Panc1 (cell line): ENCODE measurements around the gene LRRC31. TPM values are rescaled to one million over a fixed set of nuclear protein-coding genes. Genes with fewer than 3 reads are reported as not detected.

Experiments used
- ATAC-seq: fragments of 200-7000 bp; cut with Tn5 transposase; 2 replicates; pipeline ENCODE4 v1.9.1; 2020; ENCODE audit warnings: mild to moderate bottlenecking, moderate library complexity
- BruUV-seq: library from RNA; stranded (reverse); fragments of 400-500 nt; replicated peaks from 2 replicates; lab custom pipeline; 2021; lab: Mats Ljungman, UMichigan
- CTCF ChIA-PET: fragments of 300-600 bp; sonication (Branson Sonifier 250); formaldehyde crosslinking; loops from one replicate; lab custom pipeline; 2022; ENCODE audit warnings: antibody characterized with exemption; lab: Charles Lee
- POLR2A ChIA-PET: fragments of 300-600 bp; sonication (Branson Sonifier 250); formaldehyde crosslinking; loops from one replicate; lab custom pipeline; 2022; ENCODE audit warnings: antibody characterized with exemption; lab: Charles Lee
- DNase-seq: peaks from one replicate; pipeline ENCODE4 v3.0.0-alpha.2; 2010; ENCODE audit warnings: low read depth, low spot score
- H3K27ac ChIP-seq: 2 replicates; pipeline ENCODE4 v1.5.1; 2011; ENCODE audit warnings: mild to moderate bottlenecking, low read length, inconsistent platforms
- H3K27me3 ChIP-seq: fragments of 200-500 bp; sonication (Bioruptor generic); 2 replicates; pipeline ENCODE4 v1.6.0; 2014; ENCODE audit warnings: low read length, inconsistent platforms; ENCODE audit not compliant: control insufficient read depth, insufficient read depth
- H3K36me3 ChIP-seq: fragments of 200-500 bp; sonication (Bioruptor generic); 2 replicates; pipeline ENCODE4 v1.5.1; 2014; ENCODE audit warnings: inconsistent platforms, mild to moderate bottlenecking, low read length, moderate library complexity; ENCODE audit not compliant: control insufficient read depth, insufficient read depth
- H3K4me1 ChIP-seq: 2 replicates; pipeline ENCODE4 v1.5.1; 2011; ENCODE audit warnings: inconsistent platforms, mild to moderate bottlenecking, low read length, moderate library complexity; ENCODE audit not compliant: control insufficient read depth, insufficient read depth
- H3K4me3 ChIP-seq, 2 experiments: 2 replicates each; pipeline ENCODE4 v1.5.1; 2011 to 2012; ENCODE audit warnings: low read depth in 2 of 2, low read length in 2 of 2, mild to moderate bottlenecking in 2 of 2, inconsistent platforms in 1 of 2, moderate library complexity in 1 of 2
- H3K9me3 ChIP-seq: fragments of 200-500 bp; sonication (Bioruptor generic); 2 replicates; pipeline ENCODE4 v1.5.1; 2014; ENCODE audit warnings: low read depth, mild to moderate bottlenecking, inconsistent platforms, low read length, moderate library complexity; ENCODE audit not compliant: control insufficient read depth, insufficient read depth
- CTCF ChIP-seq: fragments of 450-650 bp; IDR thresholded peaks from 2 replicates; pipeline ENCODE4 v1.5.1; 2017; ENCODE audit warnings: mild to moderate bottlenecking
- POLR2AphosphoS5 ChIP-seq: IDR thresholded peaks from 2 replicates; pipeline ENCODE4 v1.6.1; 2012; ENCODE audit warnings: mild to moderate bottlenecking, low read depth, low read length, moderate library complexity
- SIN3A ChIP-seq: IDR thresholded peaks from 2 replicates; pipeline ENCODE4 v1.6.1; 2012; ENCODE audit warnings: low read depth, mild to moderate bottlenecking, low read length, moderate library complexity, borderline replicate concordance; ENCODE audit not compliant: insufficient read depth
- TCF7L2 ChIP-seq: IDR thresholded peaks from 2 replicates; pipeline ENCODE4 v1.6.1; 2011; ENCODE audit warnings: mild to moderate bottlenecking, low read depth, low read length, inconsistent platforms
- in situ Hi-C: cut with HindIII; loops from 2 replicates; pipeline ENCODE4 v1.10.0; 2016; ENCODE audit warnings: low sequenced_read_pairs, low pct_unique_long_range_greater_than_20kb
- intact Hi-C: fragments of 100-400 bp; cut with micrococcal nuclease; formaldehyde crosslinking; loops from one replicate; pipeline ENCODE4 v1.10.0; 2022; ENCODE audit not compliant: unreplicated experiment
- total RNA-seq: library from RNA; stranded (reverse); gene quantifications from one replicate; pipeline ENCODE4 v1.2.1, GENCODE V29; 2021; ENCODE audit not compliant: unreplicated experiment
- TF ChIP-seq, protein P1 (sequence below), 2 experiments: IDR thresholded peaks; 2 replicates each; pipeline ENCODE4 v1.6.1; 2011 to 2012; ENCODE audit warnings: low read depth in 2 of 2, control low read depth in 1 of 2, low read length in 1 of 2, mild to moderate bottlenecking in 1 of 2, moderate library complexity in 1 of 2; ENCODE audit not compliant: insufficient read depth in 1 of 2

Gene LRRC31
- total RNA-seq, 1 experiment from 2014 or later = not detected

DNA sequence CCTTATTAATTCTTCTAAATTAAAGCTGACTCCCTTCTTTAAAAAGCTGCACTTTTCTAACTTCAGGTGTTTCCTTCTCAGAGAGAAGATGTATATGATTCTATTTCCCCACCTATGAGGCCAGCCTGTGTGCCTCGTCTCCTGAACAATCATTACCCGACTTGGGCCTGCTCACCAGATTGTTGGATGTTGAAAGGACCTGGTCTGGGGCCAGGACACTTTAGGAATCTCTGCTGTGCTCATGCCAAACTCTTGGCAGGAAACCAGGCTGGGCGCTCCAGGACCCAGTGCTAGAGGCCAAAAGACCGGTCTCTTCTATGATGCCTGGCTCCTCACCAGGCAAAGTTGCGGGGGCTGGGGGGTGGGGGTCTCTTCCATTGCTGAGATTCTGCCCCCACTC is 16.9 kb upstream of the LRRC31 start:
- H3K27ac ChIP-seq = no peak overlapping the region
- no peaks in the 10 kb centered on the region; the same call in 1 of the 2 replicates for H3K27me3 ChIP-seq
- H3K4me3 ChIP-seq = no peak overlapping the region
- H3K36me3 ChIP-seq = no peaks in the 10 kb centered on the region
- H3K9me3 ChIP-seq = no peaks in the 10 kb centered on the region
- DNase-seq (no peak), ATAC-seq (no peak)
- H3K4me1 ChIP-seq = no peaks in the 10 kb centered on the region
- intact Hi-C loops = no loop called here
- POLR2A ChIA-PET = no interaction called here
- TF ChIP-seq POLR2AphosphoS5 = no peak
- TF ChIP-seq, protein P1, sequence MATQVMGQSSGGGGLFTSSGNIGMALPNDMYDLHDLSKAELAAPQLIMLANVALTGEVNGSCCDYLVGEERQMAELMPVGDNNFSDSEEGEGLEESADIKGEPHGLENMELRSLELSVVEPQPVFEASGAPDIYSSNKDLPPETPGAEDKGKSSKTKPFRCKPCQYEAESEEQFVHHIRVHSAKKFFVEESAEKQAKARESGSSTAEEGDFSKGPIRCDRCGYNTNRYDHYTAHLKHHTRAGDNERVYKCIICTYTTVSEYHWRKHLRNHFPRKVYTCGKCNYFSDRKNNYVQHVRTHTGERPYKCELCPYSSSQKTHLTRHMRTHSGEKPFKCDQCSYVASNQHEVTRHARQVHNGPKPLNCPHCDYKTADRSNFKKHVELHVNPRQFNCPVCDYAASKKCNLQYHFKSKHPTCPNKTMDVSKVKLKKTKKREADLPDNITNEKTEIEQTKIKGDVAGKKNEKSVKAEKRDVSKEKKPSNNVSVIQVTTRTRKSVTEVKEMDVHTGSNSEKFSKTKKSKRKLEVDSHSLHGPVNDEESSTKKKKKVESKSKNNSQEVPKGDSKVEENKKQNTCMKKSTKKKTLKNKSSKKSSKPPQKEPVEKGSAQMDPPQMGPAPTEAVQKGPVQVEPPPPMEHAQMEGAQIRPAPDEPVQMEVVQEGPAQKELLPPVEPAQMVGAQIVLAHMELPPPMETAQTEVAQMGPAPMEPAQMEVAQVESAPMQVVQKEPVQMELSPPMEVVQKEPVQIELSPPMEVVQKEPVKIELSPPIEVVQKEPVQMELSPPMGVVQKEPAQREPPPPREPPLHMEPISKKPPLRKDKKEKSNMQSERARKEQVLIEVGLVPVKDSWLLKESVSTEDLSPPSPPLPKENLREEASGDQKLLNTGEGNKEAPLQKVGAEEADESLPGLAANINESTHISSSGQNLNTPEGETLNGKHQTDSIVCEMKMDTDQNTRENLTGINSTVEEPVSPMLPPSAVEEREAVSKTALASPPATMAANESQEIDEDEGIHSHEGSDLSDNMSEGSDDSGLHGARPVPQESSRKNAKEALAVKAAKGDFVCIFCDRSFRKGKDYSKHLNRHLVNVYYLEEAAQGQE (IDR thresholded peaks at IDR 0.05; ENCODE audit: insufficient read depth in 1 of 2, low read depth in 2 of 2, low read length in 1 of 2) = no peak
- no peak for TF ChIP-seq SIN3A
- no peak for TF ChIP-seq CTCF
- TF ChIP-seq TCF7L2 = no peak
- no TSS peak for BruUV-seq
- CTCF ChIA-PET = no interaction called here
- in situ Hi-C loops = no loop called here

- ChIA-PET CTCF (no interaction called here), POLR2A (no interaction called here)
- in situ Hi-C loops = no loop called here
- Histone ChIP-seq H3K9me3 (no peaks in the 10 kb centered on the region), H3K4me1 (no peaks in the 10 kb centered on the region), H3K4me3 (no peak overlapping the region), H3K27ac (no peak overlapping the region), H3K27me3 (peaks cover 5% of the 10 kb centered on the region; the same call in 1 of the 2 replicates), H3K36me3 (no peaks in the 10 kb centered on the region)
- intact Hi-C loops = no loop called here
- BruUV-seq = no TSS peak
- no peak for DNase-seq
- ATAC-seq = no peak
- TF ChIP-seq SIN3A (no peak), CTCF (no peak), TCF7L2 (no peak), POLR2AphosphoS5 (no peak)
- TF ChIP-seq, protein P1 (IDR thresholded peaks at IDR 0.05; ENCODE audit: insufficient read depth in 1 of 2, low read depth in 2 of 2, low read length in 1 of 2) = no peak
Observed at GRCh38 chr3:169880576-169881250, 11.0 kb upstream of the LRRC31 start.
